ENCODE data around the gene LY6G5C. TPM values are rescaled to one million over a fixed set of nuclear protein-coding genes. Genes with fewer than 3 reads are reported as not detected.

Gene LY6G5C
- total and polyA plus RNA-seq, 2 donors (not counting 3 experiments of a cell fraction or from before 2014, with no cell fraction given), result 8.2 to 11.4 TPM

DNA sequence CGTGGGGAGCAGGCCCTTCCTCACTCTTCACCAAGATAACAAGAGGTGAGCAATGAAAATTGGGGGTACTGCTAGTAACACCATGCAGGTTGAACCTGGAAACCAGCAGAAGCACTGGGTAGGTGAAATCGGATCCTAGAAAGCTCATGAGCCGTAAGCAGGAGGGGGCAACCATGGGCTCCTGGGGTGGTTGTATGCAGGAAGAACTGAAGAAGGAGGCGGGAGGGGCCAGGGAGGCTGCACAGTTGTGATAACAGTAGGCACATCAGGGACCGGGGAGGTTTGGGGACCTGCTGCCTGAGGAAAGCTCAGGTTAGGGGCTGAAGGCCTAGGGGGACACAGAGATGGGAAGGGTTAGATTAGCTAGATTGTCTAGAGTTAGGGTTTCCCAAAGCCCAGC, 5.6 kb upstream of the LY6G5C start:
- intact Hi-C loops (cut with micrococcal nuclease), result no loop called here
- Histone ChIP-seq H3K4me2 (ENCODE audit: insufficient read depth, low read length) (no peak overlapping the region), H3K4me3 (replicated peaks in 1 of 3; ENCODE audit: insufficient read depth in 1 of 3, low read depth in 1 of 3, low read length in 3 of 3) (no peak overlapping the region), H3K79me2 (ENCODE audit: control insufficient read depth, insufficient read depth, low read length) (no peaks in the 10 kb centered on the region), H2AFZ (ENCODE audit: low read depth, low read length) (no peak overlapping the region), H3K9me3 (replicated peaks; ENCODE audit: control insufficient read depth, insufficient read depth, low read length) (no peaks in the 10 kb centered on the region), H3K9ac (replicated peaks; ENCODE audit: extremely low read depth, insufficient read depth, low read length) (no peak overlapping the region), H3K27ac (ENCODE audit: insufficient read depth, low read depth, low read length) (no peak overlapping the region), H3K27me3 (ENCODE audit: control insufficient read depth in 2 of 2, insufficient read depth in 2 of 2, low read length in 2 of 2) (no peaks in the 10 kb centered on the region), H3K9me1 (replicated peaks; ENCODE audit: control insufficient read depth, extremely low read depth, insufficient read depth, low read length) (no peaks in the 10 kb centered on the region), H4K20me1 (replicated peaks; ENCODE audit: control insufficient read depth, extremely low read depth, insufficient read depth, low read length) (no peaks in the 10 kb centered on the region), H3K4me1 (ENCODE audit: control insufficient read depth, extremely low read depth, insufficient read depth, low read length) (peaks cover 12% of the 10 kb centered on the region), H3K36me3 (ENCODE audit: control insufficient read depth in 2 of 2, extremely low read depth in 1 of 2, insufficient read depth in 2 of 2, low read length in 2 of 2) (peaks cover 0 to 34% of the 10 kb centered on the region in 2 experiments)
- BruUV-seq (replicated peaks), result no TSS peak
- dilution Hi-C loops (cut with MboI; ENCODE audit: extremely low pct_ligation_motif_present, low sequenced_read_pairs), result no loop called here
- no peak for DNase-seq (ENCODE audit: low read depth, low spot score)
- CTCF ChIA-PET, result interaction anchor here (1.0 to 2.1 kb wide), 2 partner anchors 13 to 143 kb away, joined by 3 to 5 read pairs; no protein-coding TSS in a partner anchor
- POLR2A ChIA-PET, result no interaction called here
- no peak for FAIRE-seq
- TF ChIP-seq POLR2AphosphoS5 (IDR thresholded peaks at IDR 0.05; ENCODE audit: insufficient read depth, low read depth, low read length) (no peak), GATA2 (IDR thresholded peaks at IDR 0.05; ENCODE audit: insufficient read depth, insufficient read length, low read depth, low read length) (no peak), MYC (IDR thresholded peaks at IDR 0.05; ENCODE audit: low read depth, low read length) (no peak), POLR2A (IDR thresholded peaks at IDR 0.05; ENCODE audit: low read depth, low read length) (no peak), FOS (IDR thresholded peaks at IDR 0.05; ENCODE audit: borderline replicate concordance, insufficient read depth, low read length) (no peak), MAX (IDR thresholded peaks at IDR 0.05; ENCODE audit: insufficient read depth, insufficient read length) (no peak), EZH2 (IDR thresholded peaks at IDR 0.05; ENCODE audit: borderline replicate concordance, low read depth, low read length, severe bottlenecking) (no peak), JUN (IDR thresholded peaks at IDR 0.05; ENCODE audit: borderline replicate concordance, insufficient read depth, insufficient read length, low read depth) (no peak)
- TF ChIP-seq, protein P1, sequence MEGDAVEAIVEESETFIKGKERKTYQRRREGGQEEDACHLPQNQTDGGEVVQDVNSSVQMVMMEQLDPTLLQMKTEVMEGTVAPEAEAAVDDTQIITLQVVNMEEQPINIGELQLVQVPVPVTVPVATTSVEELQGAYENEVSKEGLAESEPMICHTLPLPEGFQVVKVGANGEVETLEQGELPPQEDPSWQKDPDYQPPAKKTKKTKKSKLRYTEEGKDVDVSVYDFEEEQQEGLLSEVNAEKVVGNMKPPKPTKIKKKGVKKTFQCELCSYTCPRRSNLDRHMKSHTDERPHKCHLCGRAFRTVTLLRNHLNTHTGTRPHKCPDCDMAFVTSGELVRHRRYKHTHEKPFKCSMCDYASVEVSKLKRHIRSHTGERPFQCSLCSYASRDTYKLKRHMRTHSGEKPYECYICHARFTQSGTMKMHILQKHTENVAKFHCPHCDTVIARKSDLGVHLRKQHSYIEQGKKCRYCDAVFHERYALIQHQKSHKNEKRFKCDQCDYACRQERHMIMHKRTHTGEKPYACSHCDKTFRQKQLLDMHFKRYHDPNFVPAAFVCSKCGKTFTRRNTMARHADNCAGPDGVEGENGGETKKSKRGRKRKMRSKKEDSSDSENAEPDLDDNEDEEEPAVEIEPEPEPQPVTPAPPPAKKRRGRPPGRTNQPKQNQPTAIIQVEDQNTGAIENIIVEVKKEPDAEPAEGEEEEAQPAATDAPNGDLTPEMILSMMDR (IDR thresholded peaks at IDR 0.05; ENCODE audit: extremely low read depth in 1 of 2, insufficient read depth in 1 of 2, low read depth in 1 of 2, low read length in 2 of 2), result no peak

All from endothelial cell of umbilical vein (primary cell).